ENCODE measurements around the gene GSTM2. TPM values are rescaled to one million over a fixed set of nuclear protein-coding genes. Genes with fewer than 3 reads are reported as not detected.
A peak's percentile ranks its signal among the peaks of the same experiment; 100 is the strongest.

The GSTM2 gene
- total and polyA plus RNA-seq, 2 of the 4 experiments (the other 2 are of a cell fraction): 10.2 to 85.5 TPM

DNA sequence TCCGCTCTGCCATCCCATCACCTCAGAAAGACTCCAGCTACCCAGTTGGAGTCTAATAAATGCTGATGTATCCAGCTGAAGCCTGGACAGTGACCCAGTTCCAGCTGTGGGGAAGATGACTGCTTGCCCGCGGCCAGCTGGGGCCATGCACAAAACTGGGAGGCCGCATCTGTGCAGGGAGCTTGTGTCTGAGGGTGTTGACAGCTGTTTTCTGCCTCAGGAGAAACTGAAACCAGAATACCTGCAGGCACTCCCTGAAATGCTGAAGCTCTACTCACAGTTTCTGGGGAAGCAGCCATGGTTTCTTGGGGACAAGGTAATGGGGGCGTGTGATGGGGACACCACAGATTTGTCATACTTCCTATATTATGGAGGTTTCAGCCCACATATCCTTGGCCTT, 3.2 kb downstream of the GSTM2 start:
- ATAC-seq (ENCODE audit: low read depth): no peak
- TF ChIP-seq BHLHE40 (IDR thresholded peaks at IDR 0.05; ENCODE audit: low read depth, low read length) (no peak), FOS (IDR thresholded peaks at IDR 0.05; ENCODE audit: low read depth, low read length) (no peak), MAZ (IDR thresholded peaks at IDR 0.05; ENCODE audit: borderline replicate concordance, low read depth, low read length) (no peak), RAD21 (IDR thresholded peaks at IDR 0.05; ENCODE audit: low read length) (no peak), CHD1 (IDR thresholded peaks at IDR 0.05; ENCODE audit: low read depth, low read length) (no peak), MXI1 (IDR thresholded peaks at IDR 0.05; ENCODE audit: borderline replicate concordance, low read depth, low read length) (no peak), SMC3 (IDR thresholded peaks at IDR 0.05; ENCODE audit: low read depth, low read length) (no peak), RCOR1 (IDR thresholded peaks at IDR 0.05; ENCODE audit: insufficient replicate concordance, low read length) (no peak), POLR2A (IDR thresholded peaks at IDR 0.05; ENCODE audit: low read depth, low read length) (no peak), NFE2L2 (IDR thresholded peaks at IDR 0.05; ENCODE audit: low read depth, low read length) (no peak), CEBPB (IDR thresholded peaks at IDR 0.05; ENCODE audit: low read depth, low read length) (no peak), RFX5 (IDR thresholded peaks at IDR 0.05; ENCODE audit: low read depth, low read length) (no peak), MAFK (IDR thresholded peaks at IDR 0.05; ENCODE audit: low read depth, low read length) (no peak)
- TF ChIP-seq, protein P1, sequence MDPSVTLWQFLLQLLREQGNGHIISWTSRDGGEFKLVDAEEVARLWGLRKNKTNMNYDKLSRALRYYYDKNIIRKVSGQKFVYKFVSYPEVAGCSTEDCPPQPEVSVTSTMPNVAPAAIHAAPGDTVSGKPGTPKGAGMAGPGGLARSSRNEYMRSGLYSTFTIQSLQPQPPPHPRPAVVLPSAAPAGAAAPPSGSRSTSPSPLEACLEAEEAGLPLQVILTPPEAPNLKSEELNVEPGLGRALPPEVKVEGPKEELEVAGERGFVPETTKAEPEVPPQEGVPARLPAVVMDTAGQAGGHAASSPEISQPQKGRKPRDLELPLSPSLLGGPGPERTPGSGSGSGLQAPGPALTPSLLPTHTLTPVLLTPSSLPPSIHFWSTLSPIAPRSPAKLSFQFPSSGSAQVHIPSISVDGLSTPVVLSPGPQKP (IDR thresholded peaks at IDR 0.05; ENCODE audit: borderline replicate concordance, low read depth, low read length): no peak
- TF ChIP-seq, protein P2, sequence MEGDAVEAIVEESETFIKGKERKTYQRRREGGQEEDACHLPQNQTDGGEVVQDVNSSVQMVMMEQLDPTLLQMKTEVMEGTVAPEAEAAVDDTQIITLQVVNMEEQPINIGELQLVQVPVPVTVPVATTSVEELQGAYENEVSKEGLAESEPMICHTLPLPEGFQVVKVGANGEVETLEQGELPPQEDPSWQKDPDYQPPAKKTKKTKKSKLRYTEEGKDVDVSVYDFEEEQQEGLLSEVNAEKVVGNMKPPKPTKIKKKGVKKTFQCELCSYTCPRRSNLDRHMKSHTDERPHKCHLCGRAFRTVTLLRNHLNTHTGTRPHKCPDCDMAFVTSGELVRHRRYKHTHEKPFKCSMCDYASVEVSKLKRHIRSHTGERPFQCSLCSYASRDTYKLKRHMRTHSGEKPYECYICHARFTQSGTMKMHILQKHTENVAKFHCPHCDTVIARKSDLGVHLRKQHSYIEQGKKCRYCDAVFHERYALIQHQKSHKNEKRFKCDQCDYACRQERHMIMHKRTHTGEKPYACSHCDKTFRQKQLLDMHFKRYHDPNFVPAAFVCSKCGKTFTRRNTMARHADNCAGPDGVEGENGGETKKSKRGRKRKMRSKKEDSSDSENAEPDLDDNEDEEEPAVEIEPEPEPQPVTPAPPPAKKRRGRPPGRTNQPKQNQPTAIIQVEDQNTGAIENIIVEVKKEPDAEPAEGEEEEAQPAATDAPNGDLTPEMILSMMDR (conservative IDR thresholded peaks at IDR 0.05; ENCODE audit: low read depth, low read length): no peak
- TF ChIP-seq, protein P3, sequence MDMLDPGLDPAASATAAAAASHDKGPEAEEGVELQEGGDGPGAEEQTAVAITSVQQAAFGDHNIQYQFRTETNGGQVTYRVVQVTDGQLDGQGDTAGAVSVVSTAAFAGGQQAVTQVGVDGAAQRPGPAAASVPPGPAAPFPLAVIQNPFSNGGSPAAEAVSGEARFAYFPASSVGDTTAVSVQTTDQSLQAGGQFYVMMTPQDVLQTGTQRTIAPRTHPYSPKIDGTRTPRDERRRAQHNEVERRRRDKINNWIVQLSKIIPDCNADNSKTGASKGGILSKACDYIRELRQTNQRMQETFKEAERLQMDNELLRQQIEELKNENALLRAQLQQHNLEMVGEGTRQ (IDR thresholded peaks at IDR 0.05; ENCODE audit: low read depth, low read length): no peak
- in situ Hi-C loops (cut with MboI; ENCODE audit: low sequenced_read_pairs): no loop called here

More for the DNA sequence above, 3.2 kb downstream of the GSTM2 start:
- Histone ChIP-seq H3K36me3 (ENCODE audit: control insufficient read depth, insufficient read depth, low read length) (peaks cover 11% of the 10 kb centered on the region), H3K18ac (ENCODE audit: low read depth, low read length) (no peak overlapping the region), H2BK20ac (ENCODE audit: low read depth, low read length) (no peak overlapping the region), H2BK120ac (ENCODE audit: low read depth, low read length) (no peak overlapping the region), H3K4me3 (ENCODE audit: insufficient read depth, low read depth, low read length) (no peak overlapping the region), H3K56ac (ENCODE audit: extremely low read depth, insufficient read depth, low read length) (no peak overlapping the region), H3K4me2 (ENCODE audit: low read depth, low read length) (no peak overlapping the region), H2BK5ac (ENCODE audit: low read depth, low read length, poor library complexity, severe bottlenecking) (no peak overlapping the region), H4K20me1 (ENCODE audit: insufficient read depth, low read length) (no peaks in the 10 kb centered on the region), H3K23ac (ENCODE audit: low read depth, low read length) (no peak overlapping the region), H3K4ac (ENCODE audit: low read depth, low read length) (no peak overlapping the region), H2BK15ac (ENCODE audit: low read depth, low read length) (no peak overlapping the region), H3K9me1 (ENCODE audit: insufficient read depth, low read length) (peaks cover 4% of the 10 kb centered on the region), H2AK9ac (replicated peaks; ENCODE audit: low read depth, low read length, poor library complexity) (no peak overlapping the region), H3K9me3 (ENCODE audit: control insufficient read depth, insufficient read depth, low read length) (no peaks in the 10 kb centered on the region), H3K14ac (replicated peaks; ENCODE audit: low read depth, low read length) (no peak overlapping the region), H4K8ac (ENCODE audit: low read depth in 2 of 2, low read length in 2 of 2) (no peak overlapping the region), H3K27ac (ENCODE audit: insufficient read depth, low read length) (no peak overlapping the region), H4K5ac (ENCODE audit: low read depth, low read length) (no peak overlapping the region), H3K4me1 (ENCODE audit: control insufficient read depth, insufficient read depth, low read length) (peaks cover 3% of the 10 kb centered on the region; the same call in 1 of the 2 replicates), H2AFZ (replicated peaks; ENCODE audit: low read length, poor library complexity) (no peak overlapping the region), H2AK5ac (ENCODE audit: low read depth, low read length) (no peak overlapping the region), H4K91ac (ENCODE audit: insufficient read depth, low read depth, low read length) (no peak overlapping the region), H3K9ac (ENCODE audit: low read depth, low read length) (no peak overlapping the region), H3K79me1 (ENCODE audit: low read depth in 1 of 2, low read length in 2 of 2) (peaks cover 5 to 14% of the 10 kb centered on the region in 2 experiments; a peak in 2 of 4 replicates), H3K27me3 (ENCODE audit: control insufficient read depth, insufficient read depth, low read length) (no peaks in the 10 kb centered on the region)
- ChIA-PET CTCF (no interaction called here), POLR2A (ENCODE audit: unreplicated experiment) (no interaction called here)
- intact Hi-C loops (cut with micrococcal nuclease) (no loop called here), dilution Hi-C loops (cut with HindIII; ENCODE audit: low sequenced_read_pairs, unreplicated experiment) (no loop called here)
- BruUV-seq (replicated peaks): no TSS peak
- DNase-seq: peak; percentile 0
- no CpG with 5 or more reads among the region's 5 CpGs for WGBS, 2 experiments (ENCODE audit: extremely low coverage in 2 of 2, insufficient read length in 1 of 2)
